NB4 (cell line): ENCODE data around the gene STAC.

Experiments used
- DNase-seq: peaks from one replicate; pipeline ENCODE4 v3.0.0; 2010; ENCODE audit warnings: low read depth
- H3K4me3 ChIP-seq: one replicate; pipeline ENCODE4 v1.5.1; 2011; ENCODE audit warnings: mild to moderate bottlenecking, low read depth, low read length, moderate library complexity
- CTCF ChIP-seq: IDR thresholded peaks from one replicate; pipeline ENCODE4 v1.5.1; 2012; ENCODE audit warnings: low read depth, low read length
- MAX ChIP-seq: IDR thresholded peaks from 2 replicates; pipeline ENCODE4 v1.6.1; 2011; ENCODE audit warnings: low read depth, low read length
- MYC ChIP-seq: IDR thresholded peaks from 2 replicates; pipeline ENCODE4 v1.6.1; 2011; ENCODE audit warnings: low read depth, low read length
- POLR2A ChIP-seq: IDR thresholded peaks from 2 replicates; pipeline ENCODE4 v1.6.1; 2011; ENCODE audit warnings: mild to moderate bottlenecking; ENCODE audit not compliant: insufficient read length; ENCODE audit errors: extremely low read depth

The STAC gene

GRCh38 chr3:36403661-36404060 is 23.4 kb downstream of the STAC start:
- H3K4me3 ChIP-seq, result no peak overlapping the region
- DNase-seq, result no peak
- no peak for TF ChIP-seq MYC
- no peak for TF ChIP-seq CTCF
- TF ChIP-seq MAX, result no peak
- TF ChIP-seq POLR2A, result no peak

GRCh38 chr3:36405190-36405589 is 24.9 kb downstream of the STAC start:
- no peak overlapping the region for H3K4me3 ChIP-seq
- no peak for DNase-seq
- no peak for TF ChIP-seq POLR2A
- TF ChIP-seq CTCF, result no peak
- TF ChIP-seq MAX, result no peak

GRCh38 chr3:36408146-36408545 is 27.8 kb downstream of the STAC start:
- DNase-seq, result peak; percentile 1

GRCh38 chr3:36409862-36410261 is 29.6 kb downstream of the STAC start:
- DNase-seq, result no peak
- TF ChIP-seq POLR2A (no peak), MAX (no peak), CTCF (no peak), MYC (no peak)
- H3K4me3 ChIP-seq, result no peak overlapping the region

More at GRCh38 chr3:36408146-36408545, 27.8 kb downstream of the STAC start:
- no peak overlapping the region for H3K4me3 ChIP-seq
- TF ChIP-seq CTCF, result peak; percentile 27
- TF ChIP-seq POLR2A, result no peak

GRCh38 chr3:36411587-36411986 is 31.3 kb downstream of the STAC start:
- H3K4me3 ChIP-seq, result no peak overlapping the region
- no peak for TF ChIP-seq MYC

GRCh38 chr3:36416599-36416998 is 36.3 kb downstream of the STAC start:
- no peak overlapping the region for H3K4me3 ChIP-seq
- no peak for TF ChIP-seq POLR2A
- no peak for TF ChIP-seq MYC
- no peak for TF ChIP-seq MAX
- no peak for TF ChIP-seq CTCF
- DNase-seq, result no peak

More at GRCh38 chr3:36411587-36411986, 31.3 kb downstream of the STAC start:
- DNase-seq, result no peak
